IMR-90 (cell line): Measurements from ENCODE around the gene PPIP5K2. TPM values are rescaled to one million over a fixed set of nuclear protein-coding genes. Genes with fewer than 3 reads are reported as not detected.

Source experiments
- ATAC-seq: fragments of 200-7000 bp; cut with Tn5 transposase; 2 replicates; pipeline ENCODE4 v1.9.1; 2020; ENCODE audit warnings: low read depth, mild to moderate bottlenecking, moderate library complexity
- BruUV-seq: library from RNA; stranded (reverse); fragments of 400-500 nt; replicated peaks from 2 replicates; lab custom pipeline; 2021; lab: Mats Ljungman, UMichigan
- CTCF ChIA-PET: fragments of 300-600 bp; formaldehyde crosslinking; extraction: SDS; loops from one replicate; lab custom pipeline; 2021; ENCODE audit warnings: antibody characterized with exemption; lab: Yijun Ruan, JAX
- POLR2A ChIA-PET: fragments of 300-600 bp; sonication (Branson Sonifier 250); formaldehyde crosslinking; loops from one replicate; lab custom pipeline; 2022; ENCODE audit warnings: antibody characterized with exemption; ENCODE audit not compliant: unreplicated experiment; lab: Charles Lee
- DNase-seq: peaks from one replicate; pipeline ENCODE4 v3.0.0; 2013
- H2AFZ ChIP-seq: replicated peaks from 2 replicates; pipeline ENCODE3; 2013; ENCODE audit warnings: low read length, mild to moderate bottlenecking; ENCODE audit not compliant: poor library complexity
- H2AK5ac ChIP-seq: 2 replicates; pipeline ENCODE4 v1.6.1; 2013; ENCODE audit warnings: low read depth, low read length, inconsistent platforms
- H2AK9ac ChIP-seq: replicated peaks from 2 replicates; pipeline ENCODE3; 2013; ENCODE audit warnings: mild to moderate bottlenecking, low read depth, low read length, moderate library complexity; ENCODE audit not compliant: poor library complexity
- H2BK120ac ChIP-seq: 2 replicates; pipeline ENCODE4 v1.6.1; 2013; ENCODE audit warnings: low read depth, low read length, inconsistent platforms
- H2BK15ac ChIP-seq: 3 replicates; pipeline ENCODE4 v1.6.1; 2013; ENCODE audit warnings: low read depth, low read length, inconsistent platforms
- H2BK20ac ChIP-seq: 2 replicates; pipeline ENCODE4 v1.6.1; 2013; ENCODE audit warnings: low read depth, mild to moderate bottlenecking, inconsistent platforms, low read length, moderate library complexity
- H2BK5ac ChIP-seq: 2 replicates; pipeline ENCODE4 v1.6.1; 2013; ENCODE audit warnings: mild to moderate bottlenecking, low read depth, low read length, inconsistent platforms; ENCODE audit not compliant: poor library complexity, severe bottlenecking
- H3K14ac ChIP-seq: replicated peaks from 2 replicates; pipeline ENCODE4 v1.6.1; 2013; ENCODE audit warnings: low read depth, low read length, inconsistent platforms
- H3K18ac ChIP-seq: 2 replicates; pipeline ENCODE4 v1.6.1; 2013; ENCODE audit warnings: low read depth, low read length, control low read depth
- H3K23ac ChIP-seq: 2 replicates; pipeline ENCODE4 v1.6.1; 2013; ENCODE audit warnings: low read depth, low read length, inconsistent platforms
- H3K27ac ChIP-seq: 2 replicates; pipeline ENCODE4 v1.5.1; 2013; ENCODE audit warnings: mild to moderate bottlenecking, control low read depth, low read length; ENCODE audit not compliant: insufficient read depth
- H3K27me3 ChIP-seq: 2 replicates; pipeline ENCODE4 v1.6.1; 2013; ENCODE audit warnings: low read length; ENCODE audit not compliant: control insufficient read depth, insufficient read depth
- H3K36me3 ChIP-seq: 2 replicates; pipeline ENCODE4 v1.6.1; 2013; ENCODE audit warnings: low read length, mixed read lengths; ENCODE audit not compliant: control insufficient read depth, insufficient read depth
- H3K4ac ChIP-seq: 2 replicates; pipeline ENCODE4 v1.6.1; 2013; ENCODE audit warnings: low read depth, low read length, inconsistent platforms
- H3K4me1 ChIP-seq: 2 replicates; pipeline ENCODE4 v1.6.1; 2013; ENCODE audit warnings: low read length, mixed read lengths; ENCODE audit not compliant: control insufficient read depth, insufficient read depth
- H3K4me2 ChIP-seq: 2 replicates; pipeline ENCODE4 v1.6.1; 2013; ENCODE audit warnings: low read depth, mild to moderate bottlenecking, control low read depth, low read length, moderate library complexity
- H3K4me3 ChIP-seq: 2 replicates; pipeline ENCODE4 v1.5.1; 2013; ENCODE audit warnings: low read depth, mild to moderate bottlenecking, control low read depth, low read length, moderate library complexity; ENCODE audit not compliant: insufficient read depth
- H3K56ac ChIP-seq: 2 replicates; pipeline ENCODE4 v1.6.1; 2013; ENCODE audit warnings: low read length, inconsistent platforms; ENCODE audit not compliant: insufficient read depth; ENCODE audit errors: extremely low read depth
- H3K79me1 ChIP-seq, 2 experiments: 2 replicates each; pipeline ENCODE4 v1.6.1; 2013; ENCODE audit warnings: low read length in 2 of 2, inconsistent platforms in 1 of 2, low read depth in 1 of 2
- H3K9ac ChIP-seq: 2 replicates; pipeline ENCODE4 v1.6.1; 2013; ENCODE audit warnings: low read depth, low read length, control low read depth
- H3K9me1 ChIP-seq: 2 replicates; pipeline ENCODE4 v1.6.1; 2013; ENCODE audit warnings: low read length, inconsistent platforms; ENCODE audit not compliant: insufficient read depth
- H3K9me3 ChIP-seq: 2 replicates; pipeline ENCODE4 v1.6.1; 2013; ENCODE audit warnings: low read length; ENCODE audit not compliant: control insufficient read depth, insufficient read depth
- H4K20me1 ChIP-seq: 2 replicates; pipeline ENCODE4 v1.6.1; 2013; ENCODE audit warnings: low read length, inconsistent platforms; ENCODE audit not compliant: insufficient read depth
- H4K5ac ChIP-seq: 2 replicates; pipeline ENCODE4 v1.6.1; 2013; ENCODE audit warnings: mild to moderate bottlenecking, low read depth, low read length, control low read depth
- H4K8ac ChIP-seq, 2 experiments: 2 replicates each; pipeline ENCODE4 v1.6.1; 2013; ENCODE audit warnings: low read depth in 2 of 2, low read length in 2 of 2, control low read depth in 1 of 2, inconsistent platforms in 1 of 2
- H4K91ac ChIP-seq: 2 replicates; pipeline ENCODE4 v1.6.1; 2013; ENCODE audit warnings: low read depth, low read length, inconsistent platforms; ENCODE audit not compliant: insufficient read depth
- BHLHE40 ChIP-seq: fragments of 150-350 bp; IDR thresholded peaks from 2 replicates; pipeline ENCODE4 v1.6.1; 2016; ENCODE audit warnings: mild to moderate bottlenecking, low read depth, low read length
- CEBPB ChIP-seq: IDR thresholded peaks from 2 replicates; pipeline ENCODE4 v1.6.1; 2012; ENCODE audit warnings: low read depth, low read length, improper control_type of control experiment
- CHD1 ChIP-seq: IDR thresholded peaks from 2 replicates; pipeline ENCODE4 v1.6.1; 2012; ENCODE audit warnings: low read depth, low read length, improper control_type of control experiment
- FOS ChIP-seq: fragments of 150-350 bp; IDR thresholded peaks from 2 replicates; pipeline ENCODE4 v1.6.1; 2016; ENCODE audit warnings: low read depth, low read length
- MAFK ChIP-seq: IDR thresholded peaks from 2 replicates; pipeline ENCODE4 v1.6.1; 2012; ENCODE audit warnings: low read depth, low read length, improper control_type of control experiment
- MAZ ChIP-seq: IDR thresholded peaks from 2 replicates; pipeline ENCODE4 v1.6.1; 2012; ENCODE audit warnings: low read depth, mild to moderate bottlenecking, low read length, improper control_type of control experiment, moderate library complexity, borderline replicate concordance
- MXI1 ChIP-seq: IDR thresholded peaks from 2 replicates; pipeline ENCODE4 v1.6.1; 2012; ENCODE audit warnings: low read depth, mild to moderate bottlenecking, low read length, moderate library complexity, borderline replicate concordance
- NFE2L2 ChIP-seq: fragments of 150-350 bp; IDR thresholded peaks from 2 replicates; pipeline ENCODE4 v1.6.1; 2016; ENCODE audit warnings: low read depth, mild to moderate bottlenecking, low read length
- POLR2A ChIP-seq: IDR thresholded peaks from 2 replicates; pipeline ENCODE4 v1.6.1; 2012; ENCODE audit warnings: mild to moderate bottlenecking, low read depth, low read length
- RAD21 ChIP-seq: IDR thresholded peaks from 2 replicates; pipeline ENCODE4 v1.6.1; 2012; ENCODE audit warnings: low read length, improper control_type of control experiment
- RCOR1 ChIP-seq: IDR thresholded peaks from 2 replicates; pipeline ENCODE4 v1.6.1; 2012; ENCODE audit warnings: mild to moderate bottlenecking, low read length, improper control_type of control experiment; ENCODE audit not compliant: insufficient replicate concordance
- RFX5 ChIP-seq: IDR thresholded peaks from 2 replicates; pipeline ENCODE4 v1.8.0; 2012; ENCODE audit warnings: low read depth, mild to moderate bottlenecking, low read length, moderate library complexity
- WGBS, 2 experiments: methylation state at CpG; one replicate each; pipeline versions ENCODE4 v1.1.5 to v1.1.7; 2013; ENCODE audit warnings: missing lambda C conversion rate in 2 of 2; ENCODE audit not compliant: insufficient read length in 1 of 2; ENCODE audit errors: extremely low coverage in 2 of 2; 5-methylcytosine and 5-hydroxymethylcytosine counted together
- dilution Hi-C: fragments of 300-500 bp; cut with HindIII; formaldehyde crosslinking; loops from one replicate; pipeline ENCODE4 v1.14.3; 2018; ENCODE audit warnings: low sequenced_read_pairs; ENCODE audit not compliant: unreplicated experiment
- in situ Hi-C: fragments of 300-500 bp; cut with MboI; formaldehyde crosslinking; loops from 3 replicates; pipeline ENCODE4 v1.14.3; 2019; ENCODE audit warnings: low sequenced_read_pairs, inconsistent platforms, mixed read lengths
- intact Hi-C: fragments of 100-400 bp; cut with micrococcal nuclease; formaldehyde crosslinking; loops from 2 replicates; pipeline ENCODE4 v1.10.0; 2022
- polyA plus RNA-seq, 3 experiments: library from polyadenylated mRNA; depleted of rRNA; stranded (reverse); fragments of >200 nt; gene quantifications; 2 replicates each; pipeline ENCODE4 v1.2.3, GENCODE V29; 2012; ENCODE audit warnings: low replicate concordance in 1 of 3
- total RNA-seq: library from RNA; depleted of rRNA; stranded (reverse); fragments of >200 nt; gene quantifications from 2 replicates; pipeline ENCODE4 v1.2.3, GENCODE V29; 2012
- TF ChIP-seq, protein P1 (sequence below): fragments of 150-350 bp; IDR thresholded peaks from 2 replicates; pipeline ENCODE4 v1.6.1; 2017; ENCODE audit warnings: mild to moderate bottlenecking, antibody characterized with exemption, low read length, low read depth
- TF ChIP-seq, protein P2 (sequence below): fragments of 150-350 bp; IDR thresholded peaks from 2 replicates; pipeline ENCODE4 v1.6.1; 2016; ENCODE audit warnings: low read depth, mild to moderate bottlenecking, low read length, moderate library complexity, borderline replicate concordance
- TF ChIP-seq, protein P3 (sequence below): conservative IDR thresholded peaks from 2 replicates; pipeline ENCODE4 v1.5.1; 2012; ENCODE audit warnings: mild to moderate bottlenecking, low read depth, low read length, improper control_type of control experiment

The PPIP5K2 gene
- total and polyA plus RNA-seq, 2 of the 4 experiments (the other 2 are of a cell fraction): 32.4 to 67.6 TPM

DNA sequence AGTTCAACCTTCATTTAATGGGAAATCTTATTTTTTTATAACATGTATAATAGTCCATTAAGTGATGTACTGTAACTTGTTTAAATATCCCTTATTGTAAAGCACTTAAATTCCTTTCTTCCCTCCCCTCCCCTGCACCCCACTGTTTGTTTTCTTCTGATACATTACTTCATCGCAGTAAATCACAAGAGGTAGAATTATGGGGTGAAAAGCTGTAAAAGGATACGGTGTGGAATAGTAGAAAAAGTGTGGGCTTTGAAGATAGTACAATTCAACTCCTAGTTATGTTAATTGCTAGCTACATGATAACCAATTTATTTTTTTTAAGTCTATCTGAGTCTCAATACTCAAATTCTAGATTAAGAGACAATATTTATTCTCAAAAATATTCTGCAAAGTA lies 96.6 kb downstream of the PPIP5K2 start:
- no peaks in the 10 kb centered on the region for H3K79me1 ChIP-seq
- no peak overlapping the region; the same call in 2 of the 3 replicates for H2BK15ac ChIP-seq
- H4K20me1 ChIP-seq: no peaks in the 10 kb centered on the region
- BruUV-seq: no TSS peak
- TF ChIP-seq POLR2A (no peak), RCOR1 (no peak), BHLHE40 (no peak), MAFK (no peak), NFE2L2 (no peak), RAD21 (no peak), CEBPB (no peak), MAZ (no peak), MXI1 (no peak), RFX5 (no peak), CHD1 (no peak), FOS (no peak)
- TF ChIP-seq, protein P1, sequence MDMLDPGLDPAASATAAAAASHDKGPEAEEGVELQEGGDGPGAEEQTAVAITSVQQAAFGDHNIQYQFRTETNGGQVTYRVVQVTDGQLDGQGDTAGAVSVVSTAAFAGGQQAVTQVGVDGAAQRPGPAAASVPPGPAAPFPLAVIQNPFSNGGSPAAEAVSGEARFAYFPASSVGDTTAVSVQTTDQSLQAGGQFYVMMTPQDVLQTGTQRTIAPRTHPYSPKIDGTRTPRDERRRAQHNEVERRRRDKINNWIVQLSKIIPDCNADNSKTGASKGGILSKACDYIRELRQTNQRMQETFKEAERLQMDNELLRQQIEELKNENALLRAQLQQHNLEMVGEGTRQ: no peak
- TF ChIP-seq, protein P2, sequence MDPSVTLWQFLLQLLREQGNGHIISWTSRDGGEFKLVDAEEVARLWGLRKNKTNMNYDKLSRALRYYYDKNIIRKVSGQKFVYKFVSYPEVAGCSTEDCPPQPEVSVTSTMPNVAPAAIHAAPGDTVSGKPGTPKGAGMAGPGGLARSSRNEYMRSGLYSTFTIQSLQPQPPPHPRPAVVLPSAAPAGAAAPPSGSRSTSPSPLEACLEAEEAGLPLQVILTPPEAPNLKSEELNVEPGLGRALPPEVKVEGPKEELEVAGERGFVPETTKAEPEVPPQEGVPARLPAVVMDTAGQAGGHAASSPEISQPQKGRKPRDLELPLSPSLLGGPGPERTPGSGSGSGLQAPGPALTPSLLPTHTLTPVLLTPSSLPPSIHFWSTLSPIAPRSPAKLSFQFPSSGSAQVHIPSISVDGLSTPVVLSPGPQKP: no peak
- TF ChIP-seq, protein P3, sequence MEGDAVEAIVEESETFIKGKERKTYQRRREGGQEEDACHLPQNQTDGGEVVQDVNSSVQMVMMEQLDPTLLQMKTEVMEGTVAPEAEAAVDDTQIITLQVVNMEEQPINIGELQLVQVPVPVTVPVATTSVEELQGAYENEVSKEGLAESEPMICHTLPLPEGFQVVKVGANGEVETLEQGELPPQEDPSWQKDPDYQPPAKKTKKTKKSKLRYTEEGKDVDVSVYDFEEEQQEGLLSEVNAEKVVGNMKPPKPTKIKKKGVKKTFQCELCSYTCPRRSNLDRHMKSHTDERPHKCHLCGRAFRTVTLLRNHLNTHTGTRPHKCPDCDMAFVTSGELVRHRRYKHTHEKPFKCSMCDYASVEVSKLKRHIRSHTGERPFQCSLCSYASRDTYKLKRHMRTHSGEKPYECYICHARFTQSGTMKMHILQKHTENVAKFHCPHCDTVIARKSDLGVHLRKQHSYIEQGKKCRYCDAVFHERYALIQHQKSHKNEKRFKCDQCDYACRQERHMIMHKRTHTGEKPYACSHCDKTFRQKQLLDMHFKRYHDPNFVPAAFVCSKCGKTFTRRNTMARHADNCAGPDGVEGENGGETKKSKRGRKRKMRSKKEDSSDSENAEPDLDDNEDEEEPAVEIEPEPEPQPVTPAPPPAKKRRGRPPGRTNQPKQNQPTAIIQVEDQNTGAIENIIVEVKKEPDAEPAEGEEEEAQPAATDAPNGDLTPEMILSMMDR: no peak
- no peak overlapping the region for H2BK20ac ChIP-seq
- H2AK5ac ChIP-seq: no peak overlapping the region
- no peak overlapping the region for H2BK120ac ChIP-seq
- no peaks in the 10 kb centered on the region for H3K9me3 ChIP-seq
- no peak overlapping the region for H2AK9ac ChIP-seq
- H2AFZ ChIP-seq: no peak overlapping the region
- no peaks in the 10 kb centered on the region for H3K27me3 ChIP-seq
- H3K4me1 ChIP-seq: peaks cover 7% of the 10 kb centered on the region; the same call in 1 of the 2 replicates
- H3K56ac ChIP-seq: no peak overlapping the region
- CTCF ChIA-PET: interaction anchor here (1.9 kb wide), 1 partner anchor 8 kb away, joined by 7 read pairs; no protein-coding TSS in a partner anchor
- H2BK5ac ChIP-seq: no peak overlapping the region
- H3K36me3 ChIP-seq: no peaks in the 10 kb centered on the region
- no peak overlapping the region for H3K14ac ChIP-seq
- H4K91ac ChIP-seq: no peak overlapping the region
- H3K4ac ChIP-seq: no peak overlapping the region
- no peak overlapping the region for H3K27ac ChIP-seq
- H3K4me3 ChIP-seq: no peak overlapping the region
- no peak overlapping the region for H3K4me2 ChIP-seq
- dilution Hi-C loops: no loop called here
- ATAC-seq: no peak
- H3K18ac ChIP-seq: no peak overlapping the region
- H4K8ac ChIP-seq: no peak overlapping the region
- in situ Hi-C loops: no loop called here
- no peak for DNase-seq
- no peak overlapping the region for H3K9ac ChIP-seq
- intact Hi-C loops: no loop called here
- H4K5ac ChIP-seq: no peak overlapping the region
- POLR2A ChIA-PET: no interaction called here
- peaks cover 3% of the 10 kb centered on the region for H3K9me1 ChIP-seq
- WGBS, 2 experiments: no CpG with 5 or more reads among the region's 2 CpGs
- H3K23ac ChIP-seq: no peak overlapping the region
